GM21526 (cell line): ENCODE results near the gene IGFALS.

Experiments used
- ATAC-seq: cut with Tn5 transposase; IDR thresholded peaks from one replicate; pipeline ENCODE4 v1.9.1; 2021; ENCODE audit warnings: moderate library complexity; ENCODE audit not compliant: unreplicated experiment, low FRiP score

Gene IGFALS

GRCh38 chr16:1747934-1748333 lies 45.6 kb downstream of the IGFALS start:
- ATAC-seq: no peak

- ATAC-seq: no peak
These were observed 46.8 kb downstream of the IGFALS start for GRCh38 chr16:1746693-1747195.

- ATAC-seq: no peak
These were observed 47.4 kb downstream of the IGFALS start for GRCh38 chr16:1745900-1746692.

- no peak for ATAC-seq
These were observed 48.2 kb downstream of the IGFALS start for GRCh38 chr16:1745181-1745899.

- ATAC-seq: no peak
These were observed 49.1 kb downstream of the IGFALS start for GRCh38 chr16:1744338-1744840.

GRCh38 chr16:1743376-1744337 lies 49.8 kb downstream of the IGFALS start:
- ATAC-seq: no peak

- ATAC-seq: no peak
These were observed 51.8 kb downstream of the IGFALS start for GRCh38 chr16:1741553-1742165.

- no peak for ATAC-seq
These were observed 52.6 kb downstream of the IGFALS start for GRCh38 chr16:1740781-1741490.
